Lower leg skin (tissue), 3 donors: Measurements from ENCODE around the gene SYTL1.

Source experiments
- CTCF ChIP-seq, 3 donors: fragments of 450-650 bp; IDR thresholded peaks; one replicate each; pipeline ENCODE4 v1.5.1; 2016; ENCODE audit warnings: antibody characterized with exemption in 3 of 3, mild to moderate bottlenecking in 3 of 3, moderate library complexity in 2 of 3
- POLR2A ChIP-seq, 2 donors: fragments of 450-650 bp; IDR thresholded peaks; one replicate each; pipeline ENCODE4 v1.6.1; 2016 to 2017; ENCODE audit warnings: antibody characterized with exemption in 2 of 2, mild to moderate bottlenecking in 1 of 2, moderate library complexity in 1 of 2

DNA sequence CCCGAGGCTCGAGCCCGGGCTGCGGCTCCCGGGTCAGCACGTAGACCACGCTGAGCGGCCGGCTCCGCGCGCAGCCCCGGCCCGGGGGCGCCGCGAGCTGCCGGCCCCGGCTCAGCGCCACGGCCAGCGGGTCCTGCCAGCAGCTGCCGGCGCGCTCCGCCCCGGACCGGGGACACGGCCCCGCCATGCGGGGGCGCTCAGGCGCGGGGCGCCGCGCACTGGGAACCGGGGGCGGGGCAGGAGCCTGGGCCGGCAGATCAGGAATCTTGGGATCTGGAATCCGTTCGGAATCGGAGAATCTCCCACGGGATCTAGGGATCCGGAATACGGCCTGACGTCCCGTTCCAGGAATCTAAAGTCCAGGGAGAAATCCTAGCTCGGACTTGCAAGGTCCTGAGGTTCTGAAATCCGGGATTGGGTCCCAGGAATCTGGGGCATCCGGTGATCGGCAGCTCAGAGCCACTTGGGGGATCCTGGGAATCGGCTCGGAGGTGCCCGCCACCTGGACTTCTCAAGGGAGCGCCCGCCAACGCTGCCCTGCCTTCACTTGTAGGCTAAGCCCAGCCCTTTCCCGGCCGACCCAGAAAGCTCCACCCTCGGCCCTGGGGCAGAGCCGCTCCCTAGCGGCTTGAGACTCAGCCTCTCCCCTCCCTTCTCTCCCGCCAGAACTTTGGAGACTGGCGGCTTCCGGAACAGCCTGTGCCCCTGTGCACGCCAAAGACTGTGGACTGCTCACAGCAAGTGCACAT is 24.8 kb downstream of the SYTL1 start, which contains the start of gene MAP3K6:
- TF ChIP-seq CTCF (IDR thresholded peaks at IDR 0.05) (no peak), POLR2A (IDR thresholded peaks at IDR 0.05) (no peak)
